Endothelial cell of umbilical vein (primary cell): ENCODE results near the gene HHLA2.

Experiments
- CTCF ChIP-seq, 2 donors: IDR thresholded peaks; 1 replicate in 1 of 2; 2 replicates in 1 of 2; pipeline ENCODE4 v1.5.1; 2011; ENCODE audit warnings: low read length in 2 of 2, mild to moderate bottlenecking in 2 of 2, moderate library complexity in 2 of 2, control low read depth in 1 of 2, inconsistent platforms in 1 of 2, low read depth in 1 of 2; ENCODE audit not compliant: insufficient read depth in 1 of 2; ENCODE audit errors: extremely low read depth in 1 of 2
- EZH2 ChIP-seq: IDR thresholded peaks from 2 replicates; pipeline ENCODE4 v1.6.1; 2012; ENCODE audit warnings: borderline replicate concordance, low read depth, mild to moderate bottlenecking, moderate library complexity, low read length, inconsistent platforms; ENCODE audit not compliant: severe bottlenecking
- GATA2 ChIP-seq: IDR thresholded peaks from 2 replicates; pipeline ENCODE4 v1.7.0; 2011; ENCODE audit warnings: low read depth, mild to moderate bottlenecking, moderate library complexity, mixed read lengths, low read length; ENCODE audit not compliant: insufficient read length, insufficient read depth
- MAX ChIP-seq: IDR thresholded peaks from 2 replicates; pipeline ENCODE4 v1.6.1; 2011; ENCODE audit not compliant: insufficient read depth, insufficient read length
- POLR2A ChIP-seq: IDR thresholded peaks from 2 replicates; pipeline ENCODE4 v1.6.1; 2012; ENCODE audit warnings: low read depth, mild to moderate bottlenecking, control low read depth, low read length
- POLR2AphosphoS5 ChIP-seq: IDR thresholded peaks from 2 replicates; pipeline ENCODE4 v1.6.1; 2012; ENCODE audit warnings: low read depth, mild to moderate bottlenecking, control low read depth, low read length, moderate library complexity; ENCODE audit not compliant: insufficient read depth

DNA sequence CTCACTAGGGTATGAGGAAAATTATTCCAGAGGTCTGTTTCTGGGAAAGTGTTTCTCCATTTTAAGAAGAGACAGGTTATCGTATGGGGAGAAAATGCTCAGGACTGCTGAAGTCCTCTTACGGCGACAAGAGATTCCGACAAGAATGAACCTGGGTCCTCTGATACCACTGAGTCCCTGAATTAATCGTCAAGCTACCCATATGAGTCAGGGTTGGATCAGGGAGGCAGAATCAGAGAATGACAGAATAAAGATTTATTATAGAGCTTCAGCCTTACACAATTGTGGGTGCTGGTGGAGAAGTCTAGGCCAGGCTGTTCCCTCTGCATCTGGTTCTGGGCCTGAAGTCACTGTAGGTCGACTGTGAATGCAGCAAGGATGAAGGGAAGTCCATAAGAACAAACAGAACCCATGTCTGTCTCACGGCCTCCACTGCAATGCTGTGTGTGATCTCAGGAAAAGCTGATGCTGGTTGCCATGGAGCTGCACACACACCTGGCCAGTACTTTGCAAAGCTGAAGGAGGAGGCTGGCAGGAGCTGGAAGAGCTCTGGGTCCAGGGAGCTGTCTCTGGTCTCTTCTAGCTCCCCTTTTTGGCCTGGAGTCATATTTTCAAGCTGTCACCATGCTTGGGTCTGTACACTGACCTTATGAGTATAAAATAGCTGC is 83.9 kb downstream of the HHLA2 start:
- TF ChIP-seq CTCF (IDR thresholded peaks at IDR 0.05; ENCODE audit: extremely low read depth in 1 of 2, insufficient read depth in 1 of 2, low read depth in 1 of 2, low read length in 2 of 2) (no peak), POLR2A (no peak), MAX (no peak), POLR2AphosphoS5 (no peak), GATA2 (no peak), EZH2 (no peak)
